Mesenchymal stem cell (in vitro differentiated cells and primary cell): Measurements from ENCODE around the gene DACT1. TPM values are rescaled to one million over a fixed set of nuclear protein-coding genes. Genes with fewer than 3 reads are reported as not detected.
A peak's percentile ranks its signal among the peaks of the same experiment; 100 is the strongest.
"Not testable (repeated sequence)": the region's sequence is repeated elsewhere in the genome, so short reads cannot be mapped to it uniquely, and the experiment has no call there.

Source experiments
- DNase-seq: peaks from one replicate; pipeline ENCODE4 v3.0.0-alpha.2; 2013
- H2AFZ ChIP-seq: one replicate; pipeline ENCODE4 v1.6.1; 2013; ENCODE audit warnings: low read depth, mild to moderate bottlenecking, control low read depth, inconsistent platforms, low read length, moderate library complexity
- H2AK5ac ChIP-seq: 2 replicates; pipeline ENCODE4 v1.6.1; 2013; ENCODE audit warnings: low read length, moderate library complexity, mild to moderate bottlenecking, inconsistent platforms; ENCODE audit not compliant: severe bottlenecking
- H2BK120ac ChIP-seq: one replicate; pipeline ENCODE4 v1.6.1; 2013; ENCODE audit warnings: low read depth, mild to moderate bottlenecking, inconsistent platforms, low read length, moderate library complexity
- H2BK12ac ChIP-seq, 2 experiments: one replicate each; pipeline ENCODE4 v1.6.1; 2013; ENCODE audit warnings: inconsistent platforms in 2 of 2, low read length in 2 of 2, mild to moderate bottlenecking in 2 of 2, moderate library complexity in 2 of 2, control low read depth in 1 of 2
- H2BK15ac ChIP-seq: one replicate; pipeline ENCODE4 v1.6.1; 2013; ENCODE audit warnings: mild to moderate bottlenecking, low read depth, inconsistent platforms; ENCODE audit not compliant: poor library complexity, severe bottlenecking
- H2BK5ac ChIP-seq: 2 replicates; pipeline ENCODE4 v1.6.1; 2013; ENCODE audit warnings: low read depth, mild to moderate bottlenecking, low read length, control low read depth, inconsistent platforms; ENCODE audit not compliant: poor library complexity, severe bottlenecking
- H3K14ac ChIP-seq, 2 experiments: one replicate each; pipeline ENCODE4 v1.6.1; 2013; ENCODE audit warnings: inconsistent platforms in 2 of 2, low read length in 2 of 2, control low read depth in 1 of 2, mild to moderate bottlenecking in 1 of 2, moderate library complexity in 1 of 2
- H3K18ac ChIP-seq, 2 experiments: one replicate each; pipeline ENCODE4 v1.6.1; 2013; ENCODE audit warnings: inconsistent platforms in 2 of 2, low read length in 2 of 2, control low read depth in 1 of 2, low read depth in 1 of 2, mild to moderate bottlenecking in 1 of 2
- H3K23ac ChIP-seq, 2 experiments: one replicate each; pipeline ENCODE4 v1.6.1; 2013; ENCODE audit warnings: inconsistent platforms in 2 of 2, low read length in 2 of 2, mild to moderate bottlenecking in 2 of 2, moderate library complexity in 2 of 2, control low read depth in 1 of 2
- H3K27ac ChIP-seq: 2 replicates; pipeline ENCODE4 v1.5.1; 2013; ENCODE audit warnings: mild to moderate bottlenecking, moderate library complexity, low read length, control low read depth, inconsistent platforms; ENCODE audit not compliant: poor library complexity, severe bottlenecking
- H3K27me3 ChIP-seq, 2 experiments: 2 replicates each; pipeline versions ENCODE4 v1.6.1 to v1.7.0; 2013; ENCODE audit warnings: low read length in 2 of 2, mild to moderate bottlenecking in 2 of 2, moderate library complexity in 2 of 2, control low read depth in 1 of 2, inconsistent platforms in 1 of 2; ENCODE audit not compliant: control insufficient read depth in 1 of 2, insufficient read depth in 1 of 2
- H3K36me3 ChIP-seq, 2 experiments: 2 replicates each; pipeline versions ENCODE4 v1.6.1 to v1.7.0; 2013; ENCODE audit warnings: low read length in 2 of 2, control low read depth in 1 of 2, inconsistent platforms in 1 of 2, low read depth in 1 of 2, mild to moderate bottlenecking in 1 of 2; ENCODE audit not compliant: insufficient read depth in 2 of 2, control insufficient read depth in 1 of 2
- H3K4ac ChIP-seq, 2 experiments: one replicate each; pipeline ENCODE4 v1.6.1; 2013; ENCODE audit warnings: inconsistent platforms in 2 of 2, low read length in 2 of 2, mild to moderate bottlenecking in 2 of 2, moderate library complexity in 2 of 2, control low read depth in 1 of 2, low read depth in 1 of 2
- H3K4me1 ChIP-seq: 2 replicates; pipeline ENCODE4 v1.6.1; 2013; ENCODE audit warnings: low read depth, low read length, control low read depth; ENCODE audit not compliant: control insufficient read depth, insufficient read depth
- H3K4me2 ChIP-seq: 2 replicates; pipeline ENCODE4 v1.6.1; 2013; ENCODE audit warnings: low read length, mild to moderate bottlenecking, inconsistent platforms; ENCODE audit not compliant: poor library complexity, severe bottlenecking
- H3K4me3 ChIP-seq, 2 experiments: 2 replicates each; pipeline versions ENCODE4 v1.5.1 to v1.7.0; 2013; ENCODE audit warnings: low read length in 2 of 2, mild to moderate bottlenecking in 2 of 2, control low read depth in 1 of 2, low read depth in 1 of 2; ENCODE audit not compliant: insufficient read depth in 1 of 2
- H3K79me1 ChIP-seq: replicated peaks from 2 replicates; pipeline ENCODE4 v1.6.1; 2013; ENCODE audit warnings: mild to moderate bottlenecking, control low read depth, low read length, inconsistent platforms; ENCODE audit not compliant: poor library complexity, severe bottlenecking
- H3K9ac ChIP-seq: 2 replicates; pipeline ENCODE4 v1.7.0; 2013; ENCODE audit warnings: mild to moderate bottlenecking, low read length, moderate library complexity
- H3K9me3 ChIP-seq: 2 replicates; pipeline ENCODE4 v1.7.0; 2013; ENCODE audit warnings: mild to moderate bottlenecking, low read length; ENCODE audit not compliant: control insufficient read depth
- H4K8ac ChIP-seq: one replicate; pipeline ENCODE4 v1.6.1; 2013; ENCODE audit warnings: inconsistent platforms, mild to moderate bottlenecking, low read length, moderate library complexity
- H4K91ac ChIP-seq: one replicate; pipeline ENCODE4 v1.6.1; 2013; ENCODE audit warnings: mild to moderate bottlenecking, low read length, inconsistent platforms
- WGBS: methylation state at CpG from one replicate; pipeline ENCODE4 v1.1.7; 2013; ENCODE audit warnings: mixed read lengths; 5-methylcytosine and 5-hydroxymethylcytosine counted together
- polyA plus RNA-seq, 2 experiments: library from polyadenylated mRNA; stranded (reverse); fragments of 200-250 nt; gene quantifications; one replicate each; pipeline ENCODE4 v1.2.3, GENCODE V29; 2013

The DACT1 gene, protein sequence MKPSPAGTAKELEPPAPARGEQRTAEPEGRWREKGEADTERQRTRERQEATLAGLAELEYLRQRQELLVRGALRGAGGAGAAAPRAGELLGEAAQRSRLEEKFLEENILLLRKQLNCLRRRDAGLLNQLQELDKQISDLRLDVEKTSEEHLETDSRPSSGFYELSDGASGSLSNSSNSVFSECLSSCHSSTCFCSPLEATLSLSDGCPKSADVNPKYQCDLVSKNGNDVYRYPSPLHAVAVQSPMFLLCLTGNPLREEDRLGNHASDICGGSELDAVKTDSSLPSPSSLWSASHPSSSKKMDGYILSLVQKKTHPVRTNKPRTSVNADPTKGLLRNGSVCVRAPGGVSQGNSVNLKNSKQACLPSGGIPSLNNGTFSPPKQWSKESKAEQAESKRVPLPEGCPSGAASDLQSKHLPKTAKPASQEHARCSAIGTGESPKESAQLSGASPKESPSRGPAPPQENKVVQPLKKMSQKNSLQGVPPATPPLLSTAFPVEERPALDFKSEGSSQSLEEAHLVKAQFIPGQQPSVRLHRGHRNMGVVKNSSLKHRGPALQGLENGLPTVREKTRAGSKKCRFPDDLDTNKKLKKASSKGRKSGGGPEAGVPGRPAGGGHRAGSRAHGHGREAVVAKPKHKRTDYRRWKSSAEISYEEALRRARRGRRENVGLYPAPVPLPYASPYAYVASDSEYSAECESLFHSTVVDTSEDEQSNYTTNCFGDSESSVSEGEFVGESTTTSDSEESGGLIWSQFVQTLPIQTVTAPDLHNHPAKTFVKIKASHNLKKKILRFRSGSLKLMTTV
- polyA plus RNA-seq (2013, experiment 1 of 2), result 16.8 TPM
- 16.8 TPM for polyA plus RNA-seq (2013, experiment 2 of 2)

DNA sequence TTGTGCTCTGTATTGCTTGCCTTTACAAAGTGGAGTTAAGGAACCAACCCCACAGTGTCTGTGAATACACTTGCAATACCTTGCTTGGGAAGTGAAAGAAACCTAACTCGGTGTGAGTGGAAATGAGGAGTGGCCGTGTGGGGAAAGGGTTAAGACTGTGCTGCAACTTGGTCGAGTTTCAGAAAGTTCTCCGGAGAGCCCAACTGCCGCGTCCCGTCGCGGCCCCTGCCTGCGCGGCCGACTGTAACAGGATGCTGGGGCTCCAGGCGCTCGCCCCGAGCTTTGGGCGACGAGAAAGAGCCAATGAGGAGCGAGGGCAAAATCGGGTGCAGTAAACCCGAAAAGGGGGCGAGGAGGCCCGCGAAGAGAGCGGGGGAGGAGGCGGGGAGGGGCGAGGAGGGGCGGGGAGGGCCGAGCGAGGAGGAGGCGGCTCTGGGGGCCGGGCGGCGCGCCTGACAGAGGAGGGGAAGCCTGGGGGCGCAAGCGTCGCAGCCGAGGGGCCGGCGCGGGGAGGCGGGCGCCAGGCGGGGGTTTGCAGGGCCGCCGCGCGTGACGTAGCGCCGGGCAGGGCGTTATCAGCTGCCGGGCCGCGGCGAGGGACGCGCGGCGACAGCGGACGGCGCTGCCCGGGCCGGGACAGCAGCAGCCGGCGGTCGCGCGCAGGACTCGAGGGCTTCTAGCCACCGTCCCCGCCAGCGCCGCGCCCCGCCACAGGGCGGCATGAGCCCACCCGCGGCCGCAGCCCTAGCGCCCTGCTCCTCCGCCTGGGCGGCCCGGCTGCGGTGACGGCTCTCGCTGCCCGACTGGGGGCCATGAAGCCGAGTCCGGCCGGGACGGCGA is at the start of gene DACT1:
Gene DACT1 (plus strand): TSS at position 572 of the 840 bp plus-strand sequence. CDS start 241 bp downstream, at position 813.
- DNase-seq, result peak; percentile 90
- H3K4me2 ChIP-seq, result peak within 1 kb of the TSS; percentile 99
- under 1% methylated on average over 29 of the region's 94 CpGs for WGBS

DNA sequence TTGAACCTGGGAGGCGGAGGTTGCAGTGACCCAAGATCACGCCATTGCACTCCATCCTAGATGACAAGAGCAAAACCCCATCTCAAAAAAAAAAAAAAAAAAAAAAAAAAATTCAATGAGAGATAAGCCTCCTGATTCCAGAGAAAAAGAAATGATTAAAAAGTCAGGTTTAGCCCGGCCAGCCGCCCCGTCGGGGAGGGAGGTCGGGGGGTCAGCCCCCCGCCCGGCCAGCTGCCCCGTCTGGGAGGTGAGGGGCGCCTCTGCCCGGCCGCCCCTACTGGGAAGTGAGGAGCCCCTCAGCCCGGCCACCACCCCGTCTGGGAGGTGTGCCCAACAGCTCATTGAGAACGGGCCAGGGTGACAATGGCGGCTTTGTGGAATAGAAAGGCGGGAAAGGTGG is 49.4 kb upstream of the DACT1 start:
- H3K9ac ChIP-seq, H3K9me3 ChIP-seq, H2BK15ac ChIP-seq, H2AFZ ChIP-seq, H2BK5ac ChIP-seq, H3K18ac ChIP-seq, H3K27me3 ChIP-seq, H4K91ac ChIP-seq, H3K4me3 ChIP-seq, H3K4ac ChIP-seq, H3K4me1 ChIP-seq, H3K79me1 ChIP-seq, DNase-seq, H3K23ac ChIP-seq, H2AK5ac ChIP-seq, H3K4me2 ChIP-seq, H3K14ac ChIP-seq, H4K8ac ChIP-seq, H3K27ac ChIP-seq, H2BK120ac ChIP-seq, H2BK12ac ChIP-seq, H3K36me3 ChIP-seq: not testable (repeated sequence)
- 96% methylated on average over 12 of the region's 18 CpGs for WGBS

More for the DNA sequence above, at the start of gene DACT1:
- Histone ChIP-seq H3K9ac (peak within 1 kb of the TSS; percentile 81), H4K91ac (peak within 1 kb of the TSS; percentile 79), H2BK12ac (peak within 1 kb of the TSS; percentile 38 to 59), H2AK5ac (peak within 1 kb of the TSS; percentile 53), H3K27me3 (peaks cover 7 to 27% of the 10 kb centered on the region in 2 experiments), H2BK5ac (peak within 1 kb of the TSS; percentile 79), H2AFZ (peak within 1 kb of the TSS; percentile 60), H2BK120ac (peak within 1 kb of the TSS; percentile 81), H3K4me1 (no peaks in the 10 kb centered on the region), H3K23ac (peak within 1 kb of the TSS; percentile 20 to 83), H3K36me3 (peaks cover 6 to 12% of the 10 kb centered on the region in 2 experiments), H3K14ac (peak within 1 kb of the TSS in 1 of 2 experiments; percentile 30), H3K79me1 (no peaks in the 10 kb centered on the region), H2BK15ac (peak within 1 kb of the TSS; percentile 78), H4K8ac (peak within 1 kb of the TSS; percentile 90), H3K18ac (peak within 1 kb of the TSS; percentile 79 to 82), H3K27ac (peak within 1 kb of the TSS; percentile 85), H3K4me3 (peak within 1 kb of the TSS; percentile 82 to 83), H3K4ac (peak within 1 kb of the TSS; percentile 60 to 83), H3K9me3 (no peaks in the 10 kb centered on the region)

DNA sequence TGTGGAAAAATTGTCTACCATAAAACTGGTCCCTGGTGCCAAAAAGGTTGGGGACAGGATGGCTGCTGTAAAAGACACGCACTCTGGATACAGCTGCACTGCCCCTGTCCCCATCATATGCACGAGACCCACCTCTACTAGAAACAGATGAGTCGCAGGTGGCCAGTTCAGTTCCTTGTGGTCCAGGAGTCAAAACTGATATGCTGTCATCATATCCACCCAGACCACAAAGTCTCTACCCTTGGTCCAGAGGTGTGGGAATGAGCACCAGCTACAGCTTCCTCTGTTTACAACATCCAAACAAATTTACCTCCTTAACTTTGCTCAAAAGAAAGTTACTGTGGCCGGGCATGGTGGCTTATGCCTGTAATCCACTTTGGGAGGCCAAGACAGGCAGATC is 43.8 kb upstream of the DACT1 start:
- Histone ChIP-seq H2BK15ac (no peak overlapping the region), H3K4me1 (no peaks in the 10 kb centered on the region), H3K4me2 (no peak overlapping the region), H3K23ac (no peak overlapping the region), H3K4ac (no peak overlapping the region), H4K8ac (no peak overlapping the region), H3K79me1 (no peaks in the 10 kb centered on the region), H2AFZ (no peak overlapping the region), H3K4me3 (no peak overlapping the region), H3K9ac (no peak overlapping the region), H2AK5ac (no peak overlapping the region), H2BK5ac (no peak overlapping the region), H3K14ac (no peak overlapping the region), H4K91ac (no peak overlapping the region), H3K9me3 (no peaks in the 10 kb centered on the region), H3K18ac (no peak overlapping the region), H2BK120ac (no peak overlapping the region), H3K27ac (no peak overlapping the region), H3K27me3 (no peaks in the 10 kb centered on the region), H3K36me3 (no peaks in the 10 kb centered on the region), H2BK12ac (no peak overlapping the region)
- no peak for DNase-seq
- 93% methylated on average over 4 of the region's 4 CpGs for WGBS
